GM19351 (cell line): ENCODE measurements around the gene SLC20A1.
"Not testable (repeated sequence)": the region's sequence is repeated elsewhere in the genome, so short reads cannot be mapped to it uniquely, and the experiment has no call there.

ENCODE experiments used
- ATAC-seq: cut with Tn5 transposase; IDR thresholded peaks from one replicate; pipeline ENCODE4 v1.9.1; 2021; ENCODE audit warnings: mild to moderate bottlenecking, moderate library complexity; ENCODE audit not compliant: unreplicated experiment

SLC20A1 gene, protein sequence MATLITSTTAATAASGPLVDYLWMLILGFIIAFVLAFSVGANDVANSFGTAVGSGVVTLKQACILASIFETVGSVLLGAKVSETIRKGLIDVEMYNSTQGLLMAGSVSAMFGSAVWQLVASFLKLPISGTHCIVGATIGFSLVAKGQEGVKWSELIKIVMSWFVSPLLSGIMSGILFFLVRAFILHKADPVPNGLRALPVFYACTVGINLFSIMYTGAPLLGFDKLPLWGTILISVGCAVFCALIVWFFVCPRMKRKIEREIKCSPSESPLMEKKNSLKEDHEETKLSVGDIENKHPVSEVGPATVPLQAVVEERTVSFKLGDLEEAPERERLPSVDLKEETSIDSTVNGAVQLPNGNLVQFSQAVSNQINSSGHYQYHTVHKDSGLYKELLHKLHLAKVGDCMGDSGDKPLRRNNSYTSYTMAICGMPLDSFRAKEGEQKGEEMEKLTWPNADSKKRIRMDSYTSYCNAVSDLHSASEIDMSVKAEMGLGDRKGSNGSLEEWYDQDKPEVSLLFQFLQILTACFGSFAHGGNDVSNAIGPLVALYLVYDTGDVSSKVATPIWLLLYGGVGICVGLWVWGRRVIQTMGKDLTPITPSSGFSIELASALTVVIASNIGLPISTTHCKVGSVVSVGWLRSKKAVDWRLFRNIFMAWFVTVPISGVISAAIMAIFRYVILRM

DNA sequence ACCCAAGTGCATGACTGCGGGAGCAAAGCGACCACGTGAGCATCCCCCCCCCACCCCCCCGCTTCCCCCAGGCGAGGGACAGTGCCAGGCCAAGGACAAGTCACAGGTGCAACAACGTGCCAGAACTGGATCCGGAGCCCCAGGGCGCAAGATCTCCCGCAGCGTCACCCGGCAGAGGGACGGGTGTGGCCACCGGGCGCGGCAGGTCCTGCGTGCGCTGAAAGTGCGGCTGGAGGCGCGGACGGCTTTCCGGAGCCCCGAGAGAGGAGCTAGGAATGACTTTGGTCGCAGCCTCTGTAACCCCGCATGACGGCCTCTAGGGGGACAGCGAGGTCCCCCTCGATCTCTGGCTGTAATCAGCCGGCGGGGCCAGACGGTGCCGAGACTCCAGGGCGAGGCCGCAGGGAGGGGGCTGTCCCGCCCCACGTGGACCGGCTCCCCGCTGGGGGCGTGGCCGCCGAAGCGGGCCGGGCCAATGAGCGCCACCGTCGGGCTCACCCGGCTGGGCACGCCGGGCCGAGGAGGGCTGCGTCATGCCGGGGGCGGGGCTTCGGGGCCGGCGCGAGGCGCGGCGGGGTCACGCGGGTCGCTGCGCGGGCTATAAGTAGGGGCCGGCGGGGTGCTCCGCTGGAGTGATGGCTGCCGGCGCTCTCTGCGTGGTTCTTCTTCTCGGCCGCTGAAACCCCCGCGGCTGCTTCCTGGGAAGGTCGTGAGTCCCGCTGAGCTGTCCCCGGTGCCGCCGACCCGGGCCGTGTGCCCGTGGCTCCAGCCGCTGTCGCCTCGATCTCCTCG lies at the start of gene SLC20A1:
Gene SLC20A1 (plus strand): TSS at position 630 of the 792 bp plus-strand sequence. CDS start 890 bp downstream, outside the sequence.
- peak; percentile 89 for ATAC-seq

DNA sequence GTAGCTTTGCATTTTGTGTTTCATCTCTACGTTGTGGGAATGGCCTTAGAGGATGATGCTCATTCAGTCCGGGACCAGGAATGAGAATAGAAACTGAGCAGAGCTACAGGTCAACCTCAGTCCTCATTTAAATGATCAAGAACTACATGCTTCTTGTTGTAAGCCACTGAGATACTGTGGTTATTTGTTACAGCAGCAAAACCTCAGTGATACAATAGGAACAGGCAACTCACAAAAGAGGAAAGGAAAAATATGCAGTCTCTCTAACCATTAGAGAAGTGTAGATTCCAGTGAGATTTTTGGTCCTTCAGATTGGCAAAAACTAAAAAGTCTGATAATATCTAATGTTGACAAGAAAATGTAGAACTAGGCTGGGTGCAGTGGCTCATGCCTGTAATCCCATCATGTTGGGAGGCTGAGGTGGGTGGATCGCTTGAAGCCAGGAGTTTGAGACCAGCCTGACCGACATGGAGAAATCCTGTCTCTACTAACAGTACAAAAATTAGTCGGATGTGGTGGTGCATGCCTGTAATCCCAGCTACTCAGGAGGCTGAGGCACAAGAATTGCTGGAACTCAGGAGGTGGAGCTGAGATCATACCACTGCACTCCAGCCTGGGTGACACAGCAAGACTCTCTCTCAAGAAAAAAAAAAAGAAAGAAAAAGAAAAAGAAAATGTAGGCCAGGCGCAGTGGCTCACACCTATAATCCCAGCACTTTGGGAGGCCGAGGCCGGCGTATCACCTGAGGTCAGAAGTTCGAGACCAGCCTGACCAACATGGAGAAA lies 48.0 kb upstream of the SLC20A1 start:
- no peak for ATAC-seq

DNA sequence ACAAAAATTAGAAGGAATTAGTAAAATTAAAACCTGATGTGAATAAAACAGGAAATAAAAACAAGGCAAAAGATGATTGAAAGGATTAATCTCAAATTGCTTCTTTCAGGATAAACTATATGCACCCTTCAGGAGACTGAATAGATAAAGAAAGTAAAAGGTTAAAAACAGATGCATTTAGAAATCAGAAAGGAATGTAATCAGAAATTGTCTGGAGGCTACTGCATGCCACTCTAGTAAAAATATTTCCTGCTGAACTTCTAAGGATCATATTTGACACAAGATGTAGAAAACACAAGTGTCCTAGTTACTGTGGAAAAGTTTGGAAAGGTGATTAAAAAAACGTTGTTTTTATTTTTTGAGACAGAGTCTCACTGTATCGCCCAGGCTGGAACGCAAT lies 45.1 kb upstream of the SLC20A1 start:
- ATAC-seq: no peak

DNA sequence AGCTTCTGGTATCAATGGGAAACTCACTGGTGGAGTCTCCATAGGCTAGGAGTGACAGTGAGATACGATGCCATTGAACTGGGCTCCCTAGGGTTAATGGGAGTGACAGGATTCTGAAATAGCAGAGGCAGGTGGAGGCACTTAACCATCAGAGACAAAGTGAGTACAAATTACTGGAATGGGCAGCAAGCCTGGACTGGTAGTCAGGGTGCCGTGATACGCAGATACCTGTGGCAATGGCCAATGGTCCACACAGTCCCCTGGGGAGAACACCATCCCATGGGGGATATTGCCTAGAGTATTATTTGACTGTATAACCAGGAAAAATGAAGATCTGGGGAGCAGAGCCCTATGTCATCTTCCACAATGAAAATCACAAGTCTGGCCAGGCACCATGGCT lies 44.0 kb upstream of the SLC20A1 start:
- no peak for ATAC-seq

DNA sequence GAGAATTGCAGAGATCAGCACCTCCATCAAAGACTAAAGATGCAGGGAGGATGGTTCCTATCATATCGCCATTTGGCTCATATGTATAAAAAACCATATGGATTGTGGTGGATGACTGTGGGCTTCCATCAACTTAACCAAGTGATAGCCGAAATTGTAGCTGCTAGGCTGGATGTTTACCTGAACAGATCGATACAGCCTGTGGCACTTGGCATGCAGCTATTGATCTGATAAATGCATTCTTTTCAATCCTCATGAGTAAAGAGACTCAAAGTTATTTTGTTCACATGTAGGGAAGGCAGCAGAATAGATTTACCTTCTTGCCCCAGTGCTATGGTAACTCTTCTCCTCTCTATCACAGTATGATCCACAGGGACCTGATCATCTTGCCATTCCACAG lies 42.8 kb upstream of the SLC20A1 start:
- ATAC-seq: no peak

DNA sequence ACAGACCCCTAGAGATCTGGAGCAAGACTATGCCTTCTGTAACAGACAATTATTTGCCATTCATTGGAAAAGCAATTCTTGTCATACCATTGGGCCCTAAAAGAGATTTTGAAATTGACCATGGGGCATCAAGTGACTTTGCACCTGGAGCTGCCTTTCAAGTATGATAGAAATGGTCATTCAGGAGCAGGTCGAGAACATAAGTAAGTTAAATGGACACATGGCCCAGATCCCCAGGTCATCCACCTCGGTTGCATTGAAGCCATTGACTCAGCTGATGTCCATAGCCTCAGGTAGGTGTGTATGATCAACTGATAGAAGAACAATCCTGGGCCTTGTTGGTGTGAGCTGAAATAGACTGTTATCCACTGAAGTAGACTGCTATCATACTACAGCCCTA lies 42.0 kb upstream of the SLC20A1 start:
- no peak for ATAC-seq

DNA sequence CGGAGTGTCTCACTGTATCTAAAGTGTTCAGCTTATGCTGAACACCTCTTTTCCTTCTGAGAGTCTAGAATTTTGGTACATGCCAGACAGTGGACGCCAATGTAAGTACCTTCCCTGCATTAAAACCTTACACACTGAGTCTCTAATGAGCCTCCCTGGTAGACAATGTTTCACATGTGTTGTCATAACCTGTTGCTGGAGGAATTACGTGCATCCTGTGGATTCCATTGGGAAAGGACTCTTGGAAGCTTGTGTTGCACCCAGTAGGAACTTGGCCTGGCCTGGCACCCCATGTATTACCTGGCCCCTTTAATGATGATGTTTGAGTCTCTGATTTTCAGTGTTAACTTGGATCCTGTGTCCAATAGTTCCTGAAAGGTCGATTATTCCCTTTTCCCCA lies 40.8 kb upstream of the SLC20A1 start:
- no peak for ATAC-seq

DNA sequence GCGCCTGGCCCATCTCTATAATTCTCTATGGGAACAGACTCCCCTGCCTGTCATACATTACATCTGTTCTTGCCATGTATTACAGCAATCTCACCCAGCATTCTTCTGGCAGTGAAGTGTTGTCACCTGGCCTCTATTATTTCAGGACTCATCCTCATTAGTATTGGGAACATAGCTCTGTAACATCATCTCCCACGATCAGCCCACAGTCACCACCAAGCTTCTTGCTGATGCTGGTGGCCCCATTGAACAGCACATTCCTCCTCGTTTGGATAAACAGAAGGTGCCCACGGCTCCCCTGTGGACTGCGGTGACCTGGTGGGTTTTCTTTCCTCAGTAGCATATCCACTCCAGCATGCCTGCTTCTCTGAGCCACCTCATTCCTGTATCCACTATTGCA lies 39.8 kb upstream of the SLC20A1 start:
- no peak for ATAC-seq

DNA sequence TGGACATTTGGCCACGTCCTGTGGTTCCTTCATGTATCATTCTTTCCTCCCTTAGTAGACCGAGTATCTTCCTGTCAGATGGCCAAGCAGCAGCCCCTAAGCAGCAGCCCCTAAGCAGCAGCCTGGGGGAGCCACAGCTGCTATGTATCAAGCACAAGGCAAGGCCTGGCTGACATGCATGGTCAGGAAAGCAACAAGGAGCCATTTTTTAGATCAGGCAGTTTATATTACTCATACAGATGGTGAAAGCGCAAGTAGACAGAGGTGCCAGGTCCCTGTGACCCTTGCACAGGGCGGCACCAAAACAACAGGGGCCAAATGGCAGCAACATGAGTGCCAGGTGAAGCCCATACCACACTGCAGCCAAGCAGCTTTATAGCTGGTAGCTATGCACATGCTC lies 39.2 kb upstream of the SLC20A1 start:
- no peak for ATAC-seq

DNA sequence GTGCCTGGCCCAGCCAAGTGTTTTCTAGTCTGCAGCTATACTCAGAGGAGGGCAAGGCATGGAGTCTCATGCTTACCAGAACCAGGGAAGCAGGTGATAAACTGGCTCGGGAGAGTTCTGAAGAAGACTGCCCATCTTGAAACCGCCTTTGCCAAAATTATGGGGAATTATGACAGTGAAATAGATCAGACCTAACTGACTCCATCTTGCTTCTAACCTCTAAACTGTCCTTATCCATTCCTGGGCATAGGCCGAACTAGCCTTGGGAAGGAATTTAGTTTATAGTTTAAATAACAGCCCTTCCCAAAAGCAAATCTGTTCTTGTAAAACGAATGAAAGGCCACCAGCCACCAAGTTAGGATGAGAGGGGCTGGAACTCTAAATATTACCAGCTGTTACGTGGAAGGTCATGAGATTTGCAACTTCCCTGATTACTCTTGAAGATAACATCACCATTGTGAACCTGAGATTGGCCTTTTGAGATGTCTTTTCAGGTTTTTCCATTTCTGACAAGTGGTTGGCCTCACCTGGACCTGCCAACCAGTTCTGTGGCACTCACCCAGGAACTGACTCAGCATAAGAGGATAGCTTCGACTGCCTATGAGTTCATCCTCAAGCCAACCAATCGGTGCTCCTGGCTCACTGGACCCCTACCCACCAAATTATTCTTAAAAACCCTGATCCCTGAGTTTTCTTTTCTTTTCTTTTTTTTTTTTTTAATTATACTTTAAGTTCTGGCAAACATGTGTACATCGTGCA lies 37.9 kb upstream of the SLC20A1 start:
- no peak for ATAC-seq

DNA sequence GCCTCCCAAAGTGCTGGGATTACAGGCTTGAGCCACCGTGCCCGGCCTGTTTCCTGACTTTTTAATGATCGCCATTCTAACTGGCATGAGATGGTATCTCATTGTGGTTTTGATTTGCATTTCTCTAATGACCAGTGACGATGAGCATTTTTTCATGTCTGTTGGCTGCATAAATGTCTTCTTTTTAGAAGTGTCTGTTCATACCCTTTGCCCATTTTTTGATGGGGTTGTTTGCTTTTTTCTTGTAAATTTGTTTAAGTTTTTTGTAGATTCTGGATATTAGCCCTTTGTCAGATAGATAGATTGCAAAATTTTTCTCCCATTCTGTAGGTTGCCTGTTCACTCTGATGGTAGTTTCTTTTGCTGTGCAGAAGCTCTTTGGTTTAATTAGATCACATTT lies 36.4 kb upstream of the SLC20A1 start:
- ATAC-seq: not testable (repeated sequence)

DNA sequence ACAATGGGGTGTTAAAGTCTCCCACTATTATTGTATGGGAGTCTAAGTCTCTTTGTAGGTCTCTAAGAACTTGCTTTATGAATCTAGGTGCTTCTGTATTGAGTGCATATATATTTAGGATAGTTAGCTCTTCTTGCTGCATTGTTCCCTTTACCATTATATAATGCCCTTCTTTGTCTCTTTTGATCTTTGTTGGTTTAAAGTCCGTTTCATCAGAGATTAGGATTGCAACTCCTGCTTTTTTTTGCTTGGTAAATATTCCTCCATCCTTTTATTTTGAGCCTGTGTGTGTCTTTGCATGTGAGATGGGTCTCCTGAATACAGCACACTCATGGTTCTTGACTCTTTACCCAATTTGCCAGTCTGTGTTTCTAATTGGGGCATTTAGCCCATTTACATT lies 33.5 kb upstream of the SLC20A1 start:
- ATAC-seq: not testable (repeated sequence)

DNA sequence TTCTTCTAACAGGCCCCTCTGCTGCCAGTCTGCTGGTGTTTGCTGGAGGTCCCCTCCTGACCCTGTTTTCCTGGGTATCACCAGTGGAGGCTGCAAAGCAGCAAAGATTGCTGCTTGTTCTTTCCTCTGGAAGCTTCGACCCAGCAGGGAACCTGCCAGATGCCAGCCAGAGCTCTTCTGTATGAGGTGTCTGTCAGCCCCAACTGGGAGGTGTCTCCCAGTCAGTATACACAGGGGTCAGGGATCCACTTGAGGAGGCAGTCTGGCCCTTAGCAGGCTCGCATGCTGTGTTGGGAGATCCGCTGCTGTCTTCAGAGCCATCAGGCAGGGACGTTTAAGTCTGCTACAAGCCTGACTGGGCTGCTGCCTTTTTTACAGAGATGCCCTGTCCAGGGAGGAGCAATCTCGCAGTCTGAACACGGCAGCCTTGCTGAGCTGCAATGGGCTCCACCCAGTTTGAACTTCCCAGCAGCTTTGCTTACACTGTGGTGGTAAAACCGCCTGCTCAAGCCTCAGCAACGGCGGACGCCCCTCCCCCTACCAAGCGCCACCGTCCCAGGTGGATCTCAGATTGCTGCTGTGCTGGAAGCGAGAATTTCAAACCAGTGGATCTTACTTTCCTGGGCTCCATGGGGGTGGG lies 31.4 kb upstream of the SLC20A1 start:
- no peak for ATAC-seq

DNA sequence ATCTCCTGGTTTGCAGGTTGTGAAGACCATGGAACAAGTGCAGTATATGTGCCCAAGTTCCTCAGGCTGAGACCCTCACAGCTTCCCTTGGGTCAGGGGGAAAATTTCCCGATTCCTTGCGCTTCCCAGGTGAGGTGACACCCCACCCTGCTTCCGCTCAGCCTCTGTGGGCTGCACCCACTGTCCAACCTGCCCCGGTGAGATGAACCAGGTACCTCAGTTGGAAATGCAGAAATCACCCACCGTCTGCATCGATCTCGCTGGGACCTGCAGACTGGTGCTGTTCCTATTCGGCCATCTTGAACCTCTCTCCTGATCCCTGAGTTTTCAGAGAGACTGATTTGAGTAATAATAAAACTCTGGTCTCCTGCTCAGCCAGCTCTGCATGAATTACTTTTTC lies 30.7 kb upstream of the SLC20A1 start:
- ATAC-seq: no peak

DNA sequence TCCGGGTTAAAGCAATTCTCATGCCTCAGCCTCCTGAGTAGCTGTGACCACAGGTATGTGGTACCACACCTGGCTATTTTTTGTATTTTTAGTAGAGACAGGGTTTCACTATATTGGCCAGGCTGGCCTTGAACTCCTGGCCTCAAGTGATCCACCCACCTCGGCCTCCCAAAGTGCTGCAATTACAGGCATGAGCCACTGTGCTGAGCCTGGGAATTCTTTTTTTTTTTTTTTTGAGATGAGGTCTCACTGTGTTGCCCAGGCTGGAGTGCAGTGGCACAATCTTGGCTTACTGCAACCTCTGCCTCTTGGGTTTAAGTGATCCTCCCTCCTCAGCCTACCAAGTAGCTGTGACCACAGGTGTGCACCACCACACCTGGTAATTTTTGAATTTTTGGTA lies 29.9 kb upstream of the SLC20A1 start:
- ATAC-seq: not testable (repeated sequence)

DNA sequence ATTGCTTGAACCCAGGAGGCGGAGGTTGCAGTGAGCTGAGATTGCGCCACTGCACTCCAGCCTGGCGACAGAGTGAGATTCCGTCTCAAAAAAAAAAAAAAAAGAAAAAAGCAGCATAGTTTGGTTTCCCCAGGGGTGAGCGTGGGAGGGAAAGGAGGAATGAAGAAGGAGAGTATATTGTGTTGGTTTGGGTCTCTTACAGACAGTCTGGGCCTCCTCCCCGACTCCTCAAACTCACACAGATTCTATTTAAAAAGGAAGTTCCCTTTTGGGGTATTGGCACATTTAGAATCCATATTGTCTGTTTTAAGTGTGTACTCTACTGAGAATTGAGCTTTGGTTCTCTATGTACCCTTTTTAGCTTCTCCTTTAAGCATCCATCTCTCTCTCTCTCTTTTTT lies 27.4 kb upstream of the SLC20A1 start:
- ATAC-seq: no peak

DNA sequence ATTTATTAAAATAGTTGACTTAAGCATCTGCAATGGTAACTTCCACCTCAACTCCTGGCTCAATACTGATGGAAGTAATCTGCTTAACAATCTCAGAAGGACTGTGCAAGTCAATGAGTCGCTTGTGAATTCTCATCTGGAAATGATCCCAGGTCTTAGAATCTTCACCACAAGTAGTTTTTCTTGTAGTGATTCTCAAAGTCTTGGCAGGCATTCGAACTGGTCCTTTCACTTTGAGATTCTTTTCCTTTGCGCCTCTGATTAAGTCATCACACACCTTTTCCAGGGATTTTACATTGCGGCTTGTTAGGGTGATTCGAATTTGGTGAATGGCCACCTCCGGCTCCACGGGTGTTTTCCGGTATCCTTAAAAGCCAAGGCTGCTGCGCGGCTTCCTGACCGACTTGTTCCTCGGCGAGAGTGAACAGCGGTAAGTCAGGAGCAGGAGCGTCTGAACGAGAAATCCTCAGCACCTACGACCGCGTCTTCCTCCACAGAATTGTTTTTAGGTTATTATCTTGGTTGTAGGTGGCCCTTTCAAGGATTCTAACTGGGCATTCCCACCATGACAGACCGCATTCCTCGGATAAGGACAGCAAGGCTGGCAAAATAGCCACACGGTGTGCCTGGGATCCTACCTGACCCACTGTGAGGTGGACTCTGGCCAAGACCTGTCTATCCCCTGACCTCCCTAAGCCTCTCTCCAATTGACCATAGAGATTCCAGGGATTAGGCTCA lies 23.8 kb upstream of the SLC20A1 start:
- no peak for ATAC-seq

DNA sequence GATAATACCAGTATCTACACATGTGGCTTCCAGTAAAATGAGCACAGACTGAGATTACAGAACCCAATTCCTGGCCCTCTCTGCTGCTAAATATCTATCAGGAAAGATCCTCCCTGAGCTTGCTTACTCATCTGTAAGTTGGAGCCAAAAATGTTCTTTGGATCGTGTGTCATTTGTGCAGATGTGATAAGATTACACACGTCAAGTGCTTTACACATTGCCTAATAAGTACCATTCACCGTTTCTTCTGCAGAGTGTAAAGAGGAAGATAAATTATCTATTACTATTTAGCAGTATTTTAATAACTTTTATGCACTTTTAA lies 23.2 kb upstream of the SLC20A1 start:
- ATAC-seq: no peak
